ENCODE data around the gene PGAP3.

PGAP3 gene

GRCh38 chr17:39669897-39670735 is 17.7 kb downstream of the PGAP3 start:
- DNase-seq = no peak

- peak; percentile 66 for DNase-seq
These were observed 19.6 kb downstream of the PGAP3 start, which contains the start of gene PNMT for GRCh38 chr17:39667945-39668924. TSS of gene PNMT (plus strand) at chr17:39668453. CDS start at chr17:39668476, 23 bp downstream.

- no peak for DNase-seq
These were observed 20.5 kb downstream of the PGAP3 start for GRCh38 chr17:39667262-39667944.

DNA sequence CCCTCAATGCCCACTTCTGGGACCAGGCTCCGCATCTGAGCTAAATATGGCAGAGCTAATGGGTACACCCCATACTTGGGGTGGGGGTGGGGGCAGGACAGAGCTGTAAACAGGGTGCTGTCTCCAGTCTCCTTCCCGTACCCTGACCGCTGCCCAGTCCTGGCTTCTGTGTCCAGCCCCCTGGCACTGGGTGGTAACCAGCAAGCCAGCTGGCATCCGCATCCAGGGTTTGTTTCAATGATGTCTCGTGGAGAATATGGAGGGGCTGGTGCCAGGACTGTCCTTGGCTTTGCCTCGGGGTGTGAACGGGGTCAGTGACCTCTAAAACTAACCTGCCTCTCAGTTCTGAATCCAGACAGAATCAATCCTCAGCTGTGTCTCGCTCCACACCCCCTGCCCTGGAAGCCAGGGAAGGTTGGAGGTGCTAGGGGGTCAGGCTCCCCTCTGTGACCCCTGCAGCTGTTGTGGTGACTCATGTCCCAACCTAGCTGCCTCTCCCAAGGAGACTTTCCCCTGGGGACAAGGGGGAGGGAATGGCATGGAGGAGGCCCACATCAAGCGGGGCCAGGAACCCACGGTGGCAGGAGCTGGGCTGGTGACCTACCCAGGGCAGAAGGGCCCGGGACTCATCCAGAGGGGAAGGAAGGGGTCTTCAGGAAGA is 21.1 kb downstream of the PGAP3 start:
- DNase-seq = no peak

DNA sequence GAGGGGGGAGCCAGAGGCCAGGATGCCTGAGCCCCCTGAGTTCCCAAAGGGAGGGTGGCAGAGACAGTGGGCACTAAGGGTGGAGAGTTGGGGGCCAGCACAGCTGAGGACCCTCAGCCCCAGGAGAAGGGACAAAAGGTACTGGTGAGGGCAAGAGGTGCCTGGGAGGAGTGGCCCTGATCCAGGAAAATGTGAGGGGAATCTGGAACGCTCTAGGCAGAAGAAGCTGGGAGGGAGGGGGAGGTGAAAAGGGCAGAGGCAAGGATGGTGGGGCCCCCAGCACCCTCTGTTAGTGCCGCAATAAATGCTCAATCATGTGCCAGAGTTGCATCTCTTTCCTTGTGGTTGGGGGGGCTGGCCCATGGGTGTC is 21.6 kb downstream of the PGAP3 start:
- DNase-seq = no peak

DNA sequence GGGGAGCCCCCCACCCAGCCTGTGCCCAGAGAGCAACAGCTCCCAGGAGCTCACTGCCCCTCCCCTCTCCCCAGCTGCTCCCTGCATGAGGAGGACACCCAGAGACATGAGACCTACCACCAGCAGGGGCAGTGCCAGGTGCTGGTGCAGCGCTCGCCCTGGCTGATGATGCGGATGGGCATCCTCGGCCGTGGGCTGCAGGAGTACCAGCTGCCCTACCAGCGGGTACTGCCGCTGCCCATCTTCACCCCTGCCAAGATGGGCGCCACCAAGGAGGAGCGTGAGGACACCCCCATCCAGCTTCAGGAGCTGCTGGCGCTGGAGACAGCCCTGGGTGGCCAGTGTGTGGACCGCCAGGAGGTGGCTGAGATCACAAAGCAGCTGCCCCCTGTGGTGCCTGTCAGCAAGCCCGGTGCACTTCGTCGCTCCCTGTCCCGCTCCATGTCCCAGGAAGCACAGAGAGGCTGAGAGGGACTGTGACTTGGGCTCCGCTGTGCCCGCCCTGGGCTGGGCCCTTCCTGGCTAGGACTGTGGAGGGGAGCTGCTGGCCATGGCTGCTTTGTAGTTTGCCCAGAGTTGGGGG is 22.1 kb downstream of the PGAP3 start:
- no peak for DNase-seq

- no peak for DNase-seq
These were observed 23.0 kb downstream of the PGAP3 start, which contains the start of gene TCAP for GRCh38 chr17:39664581-39665561. TSS of gene TCAP (plus strand) at chr17:39665349. CDS start at chr17:39665360, 11 bp downstream.

DNA sequence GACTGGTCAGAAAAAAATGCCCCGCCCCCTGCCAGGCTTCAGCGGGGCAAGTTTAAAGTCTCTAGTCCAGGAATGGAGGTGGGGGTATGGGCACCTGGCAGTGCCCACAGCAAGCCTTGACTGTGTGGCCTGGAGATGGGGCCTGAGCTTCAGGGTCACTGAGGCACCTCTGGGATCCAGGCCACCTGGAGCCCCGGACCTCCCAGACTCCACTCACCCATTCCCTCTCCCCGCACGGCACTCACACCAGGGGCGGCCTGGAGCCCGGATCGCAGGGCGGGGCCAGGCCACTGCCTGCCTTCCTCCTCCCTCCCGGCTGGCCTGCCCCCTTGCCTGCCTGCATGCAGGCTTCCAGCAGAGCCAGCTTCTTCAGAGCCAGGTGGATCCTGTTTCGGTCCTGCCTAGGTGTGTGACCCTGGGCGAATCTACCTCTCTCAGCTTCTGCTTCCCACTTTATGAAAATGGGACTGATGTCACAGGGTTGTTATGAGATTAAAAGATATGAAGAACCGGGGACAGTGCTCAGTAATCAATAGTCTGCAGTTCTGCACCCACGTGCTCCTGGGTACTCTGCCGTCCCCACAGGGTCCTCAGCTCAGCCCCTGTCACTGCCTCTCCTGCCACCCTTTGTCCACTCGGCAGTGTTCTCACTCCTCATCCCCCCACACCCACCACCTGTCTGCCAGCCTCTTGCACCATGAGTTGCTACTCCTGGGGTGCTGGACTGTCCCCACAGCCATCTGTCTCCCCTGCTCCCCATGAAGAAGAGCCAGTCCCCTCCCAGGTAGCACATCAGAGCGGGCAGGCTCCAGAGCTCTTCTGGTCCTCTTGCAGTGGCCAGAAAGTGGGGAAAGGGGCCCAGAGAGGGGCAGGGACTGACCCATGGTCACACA is 23.9 kb downstream of the PGAP3 start:
- no peak for DNase-seq

DNA sequence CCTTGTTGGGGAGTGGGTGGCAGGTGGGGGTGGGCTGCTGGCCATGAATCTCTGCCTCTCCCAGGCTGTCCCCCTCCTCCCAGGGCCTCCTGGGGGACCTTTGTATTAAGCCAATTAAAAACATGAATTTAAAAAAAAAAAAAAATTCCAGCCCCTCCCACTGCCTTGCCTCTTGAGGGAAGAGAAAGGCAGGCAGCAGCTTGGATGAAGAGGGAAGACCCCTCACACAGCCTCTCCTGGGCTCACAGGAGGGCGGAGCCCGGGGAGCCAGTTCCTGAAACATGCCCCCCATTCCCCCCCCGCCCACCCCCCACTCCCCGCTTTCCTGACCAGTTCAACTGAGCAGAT is 24.5 kb downstream of the PGAP3 start:
- DNase-seq = no peak

GRCh38 chr17:39662551-39663339 is 25.1 kb downstream of the PGAP3 start:
- no peak for DNase-seq

DNA sequence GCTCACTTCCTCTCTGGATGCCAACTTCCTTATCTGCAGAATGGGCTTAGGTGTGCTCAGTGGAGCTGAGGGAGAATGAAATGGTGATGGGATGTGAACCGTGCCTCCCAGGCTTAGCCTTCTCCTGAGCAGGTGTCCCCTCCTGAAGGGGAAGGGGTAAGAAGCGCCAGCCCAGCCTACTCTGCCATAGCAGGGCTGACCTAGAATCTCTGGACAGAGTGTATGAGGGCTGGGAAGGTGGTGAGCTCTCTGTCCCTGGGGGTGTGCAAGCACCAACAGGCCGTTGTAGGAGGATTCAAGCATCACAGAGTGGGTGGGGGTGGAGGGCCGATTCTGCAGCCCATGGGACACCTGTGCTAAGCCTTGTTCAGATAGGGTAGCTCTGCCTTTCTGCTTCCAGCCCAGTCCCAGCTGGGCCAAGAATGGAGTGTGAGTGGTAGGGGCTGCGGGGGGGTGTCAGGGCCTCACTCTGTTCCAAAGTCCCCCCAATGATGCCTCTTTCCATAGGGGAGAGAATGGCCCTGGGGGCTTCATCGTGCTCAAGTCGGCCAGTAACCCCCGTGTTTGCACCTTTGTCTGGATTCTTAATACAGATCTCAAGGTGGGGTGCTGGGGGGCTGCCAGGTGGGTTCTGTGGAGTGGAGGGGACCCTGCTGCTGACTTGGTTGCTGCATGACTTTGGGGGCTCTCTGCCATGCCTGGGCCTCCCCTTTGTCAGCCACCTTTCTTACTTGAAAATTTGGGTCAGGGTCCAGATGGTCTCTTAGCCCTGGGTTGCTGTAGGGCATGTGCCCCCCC is 25.9 kb downstream of the PGAP3 start:
- no peak for DNase-seq

DNA sequence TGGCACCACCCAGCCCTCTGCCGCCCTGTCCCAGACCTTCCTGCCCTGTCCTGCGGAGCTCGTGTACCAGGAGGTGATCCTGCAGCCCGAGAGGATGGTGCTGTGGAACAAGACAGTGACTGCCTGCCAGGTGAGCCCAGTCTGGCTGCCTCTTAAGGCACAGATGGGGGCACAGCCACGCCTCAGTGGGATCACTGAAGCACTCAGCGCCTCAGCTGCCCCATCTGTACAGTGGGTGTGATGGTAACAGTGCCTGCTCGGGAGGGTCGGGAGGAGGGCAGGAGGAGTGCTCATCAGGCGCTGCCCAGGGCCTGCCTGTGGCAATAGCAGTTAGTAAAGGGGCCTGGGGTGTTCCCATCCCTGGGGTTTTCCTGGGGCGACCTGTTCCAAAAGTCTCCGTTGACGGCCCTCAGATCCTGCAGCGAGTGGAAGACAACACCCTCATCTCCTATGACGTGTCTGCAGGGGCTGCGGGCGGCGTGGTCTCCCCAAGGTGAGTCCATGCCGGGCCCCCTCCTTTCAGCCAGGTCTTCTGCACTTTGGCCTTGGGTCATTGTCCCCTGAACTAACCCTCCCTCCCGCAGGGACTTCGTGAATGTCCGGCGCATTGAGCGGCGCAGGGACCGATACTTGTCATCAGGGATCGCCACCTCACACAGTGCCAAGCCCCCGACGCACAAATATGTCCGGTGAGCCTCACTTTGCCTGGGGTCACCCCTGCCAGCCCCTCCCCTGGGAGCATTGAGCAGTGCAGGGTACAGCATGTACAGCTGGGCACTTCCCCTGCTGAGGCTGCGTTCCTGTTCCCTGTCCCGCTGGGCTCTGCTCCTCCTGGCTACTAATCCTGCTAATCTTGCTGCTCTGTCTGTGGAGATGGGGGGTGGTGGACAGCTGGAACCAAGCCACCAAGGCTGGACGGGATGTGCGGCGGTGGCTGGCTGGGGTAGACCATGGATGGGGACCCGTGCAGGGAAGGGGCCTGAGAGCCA is 27.2 kb downstream of the PGAP3 start:
- no peak for DNase-seq

GRCh38 chr17:39660011-39660360 is 27.9 kb downstream of the PGAP3 start:
- DNase-seq = no peak

DNA sequence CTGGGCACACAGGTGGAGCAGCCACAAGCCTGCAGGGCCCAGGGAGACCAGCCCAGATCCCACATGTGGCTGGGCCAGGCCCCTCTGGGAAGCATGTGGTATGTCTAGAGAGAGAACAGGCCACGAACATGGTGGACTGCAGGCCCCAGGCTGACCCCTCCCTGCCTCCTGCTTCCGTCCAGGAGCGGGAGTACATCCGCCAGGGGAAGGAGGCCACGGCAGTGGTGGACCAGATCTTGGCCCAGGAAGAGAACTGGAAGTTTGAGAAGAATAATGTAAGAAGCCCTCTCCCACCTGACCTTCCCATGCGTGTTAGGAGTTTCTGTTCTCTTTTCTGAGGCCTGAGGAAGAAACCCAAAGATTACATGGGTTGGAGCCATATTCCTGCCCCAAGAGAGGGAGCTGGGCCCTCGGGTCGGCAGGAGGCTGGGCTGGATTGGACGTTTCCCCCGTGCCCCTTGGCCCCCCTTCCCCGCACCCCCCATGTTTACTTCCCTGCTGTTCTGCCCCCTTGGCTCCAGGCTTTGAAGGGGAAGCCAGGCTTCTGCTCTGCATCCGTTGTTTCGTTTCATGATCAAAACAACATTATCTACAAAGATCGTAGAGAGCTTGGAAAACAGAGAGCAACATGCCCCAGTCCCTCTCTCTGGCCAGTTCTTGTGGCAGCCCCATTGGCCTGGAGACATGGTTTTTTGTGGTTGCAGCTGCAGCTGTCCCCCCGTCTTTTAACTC is 28.4 kb downstream of the PGAP3 start:
- DNase-seq = no peak

DNA sequence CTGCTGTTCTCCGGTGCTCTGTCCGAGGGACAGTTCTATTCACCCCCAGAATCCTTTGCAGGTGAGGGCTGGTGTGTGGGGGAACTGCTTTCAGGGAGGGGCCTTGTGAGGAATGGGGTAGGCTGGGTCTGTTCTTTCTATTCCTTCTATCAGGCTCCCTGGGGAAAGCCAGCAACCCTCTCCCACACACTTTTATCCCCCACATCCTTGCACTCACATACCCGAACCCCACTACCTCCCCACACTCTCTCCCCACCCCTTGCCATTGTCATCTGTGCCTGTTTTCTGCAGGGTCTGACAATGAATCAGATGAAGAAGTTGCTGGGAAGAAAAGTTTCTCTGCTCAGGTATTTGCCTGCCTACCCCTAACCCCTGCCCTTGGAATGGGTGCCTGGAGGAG is 29.1 kb downstream of the PGAP3 start:
- DNase-seq = no peak

- no peak for DNase-seq
These were observed 29.5 kb downstream of the PGAP3 start for GRCh38 chr17:39658346-39658745.

Data from CD4-positive, alpha-beta T cell treated with Interleukin-21 for 1 hour (primary cell).